Body of pancreas (tissue), 4 donors: ENCODE measurements around the gene WASF3. TPM values are rescaled to one million over a fixed set of nuclear protein-coding genes. Genes with fewer than 3 reads are reported as not detected.

Source experiments
- ATAC-seq: fragments of 150-250 bp; one replicate; pipeline ENCODE4 v1.9.1; 2016
- DNase-seq, 4 donors: peaks; one replicate each; pipeline ENCODE4 v3.0.0-alpha.2; 2019
- H3K27ac ChIP-seq, 4 donors: fragments of 200-600 bp; sonication (generic); 1 replicate in 3 of 4; 2 replicates in 1 of 4; pipeline versions ENCODE4 v1.5.1 to v1.6.1; 2016 to 2019; ENCODE audit warnings: mild to moderate bottlenecking in 1 of 4, mixed read lengths in 1 of 4, moderate library complexity in 1 of 4
- H3K27me3 ChIP-seq, 2 donors: fragments of 200-600 bp; sonication (generic); one replicate each; pipeline ENCODE4 v1.6.0; 2016; ENCODE audit warnings: mild to moderate bottlenecking in 1 of 2
- H3K36me3 ChIP-seq, 2 donors: fragments of 200-600 bp; sonication (generic); replicated peaks in 1 of 2; 2 replicates each; pipeline ENCODE4 v1.5.1; 2016; ENCODE audit warnings: low read depth in 2 of 2; ENCODE audit not compliant: insufficient read depth in 1 of 2
- H3K4me1 ChIP-seq: fragments of 200-600 bp; sonication (generic); one replicate; pipeline ENCODE4 v1.6.0; 2016
- H3K4me3 ChIP-seq, 2 donors: fragments of 200-600 bp; sonication (generic); 1 replicate in 1 of 2; 2 replicates in 1 of 2; pipeline ENCODE4 v1.5.1; 2016 to 2019
- H3K9me3 ChIP-seq, 3 donors: fragments of 200-600 bp; sonication (generic); 1 replicate in 2 of 3; 2 replicates in 1 of 3; pipeline ENCODE4 v1.5.1; 2016
- CTCF ChIP-seq, 7 experiments: fragments of 450-650 bp in 4 of 7; fragments of 200-600 bp in 3 of 7; sonication (generic) in 3 of 7; IDR thresholded peaks; one replicate each; pipeline ENCODE4 v1.5.1; 2016 to 2019; ENCODE audit warnings: antibody characterized with exemption in 7 of 7
- POLR2A ChIP-seq, 3 donors: fragments of 450-650 bp; IDR thresholded peaks; one replicate each; pipeline ENCODE4 v1.6.1; 2016; ENCODE audit warnings: antibody characterized with exemption in 3 of 3, mild to moderate bottlenecking in 2 of 3
- WGBS, 2 donors: methylation state at CpG; one replicate each; pipeline ENCODE4 v1.1.5; 2017; 5-methylcytosine and 5-hydroxymethylcytosine counted together
- intact Hi-C: fragments of 100-400 bp; cut with DNase I; formaldehyde crosslinking; loops from one replicate; pipeline ENCODE4 v1.15.1; 2023
- total RNA-seq, 2 donors: library from RNA; depleted of rRNA; stranded (reverse); fragments of >200 nt; gene quantifications; one replicate each; pipeline ENCODE4 v1.1.0, GENCODE V29; 2016

Gene WASF3
- total RNA-seq, 2 donors from 2014 or later = 6.0 to 13.2 TPM

GRCh38 chr13:26604784-26605545 is 47.5 kb downstream of the WASF3 start:
- no peak overlapping the region for H3K4me3 ChIP-seq
- DNase-seq (peak; percentile 19 to 50 (median 36)), ATAC-seq (peak; percentile 64)
- no peak overlapping the region for H3K27ac ChIP-seq
- H3K27me3 ChIP-seq = no peaks in the 10 kb centered on the region
- H3K36me3 ChIP-seq = no peaks in the 10 kb centered on the region
- WGBS, 2 donors = 51 to 60% methylated on average over 3 of the region's 3 CpGs
- intact Hi-C loops = no loop called here
- no peak for TF ChIP-seq CTCF (IDR thresholded peaks at IDR 0.05)
- no peak for TF ChIP-seq POLR2A (IDR thresholded peaks at IDR 0.05)
- H3K4me1 ChIP-seq = peaks cover 6% of the 10 kb centered on the region
- no peaks in the 10 kb centered on the region for H3K9me3 ChIP-seq

GRCh38 chr13:26605845-26606244 is 48.4 kb downstream of the WASF3 start:
- Histone ChIP-seq H3K36me3 (no peaks in the 10 kb centered on the region), H3K27me3 (no peaks in the 10 kb centered on the region), H3K27ac (no peak overlapping the region), H3K4me1 (peaks cover 6% of the 10 kb centered on the region), H3K4me3 (no peak overlapping the region), H3K9me3 (no peaks in the 10 kb centered on the region)
- intact Hi-C loops = no loop called here
- ATAC-seq (no peak), DNase-seq (no peak)
- TF ChIP-seq CTCF (IDR thresholded peaks at IDR 0.05) = no peak
- no peak for TF ChIP-seq POLR2A (IDR thresholded peaks at IDR 0.05)
- 94 to 96% methylated on average over 2 of the region's 2 CpGs for WGBS, 2 donors

GRCh38 chr13:26606631-26607030 is 49.1 kb downstream of the WASF3 start:
- TF ChIP-seq POLR2A (IDR thresholded peaks at IDR 0.05) = no peak
- TF ChIP-seq CTCF (IDR thresholded peaks at IDR 0.05) = no peak
- Histone ChIP-seq H3K4me1 (peaks cover 6% of the 10 kb centered on the region), H3K9me3 (no peaks in the 10 kb centered on the region), H3K4me3 (no peak overlapping the region), H3K27me3 (no peaks in the 10 kb centered on the region), H3K27ac (no peak overlapping the region), H3K36me3 (no peaks in the 10 kb centered on the region)
- intact Hi-C loops = no loop called here
- 51 to 60% methylated on average over 4 of the region's 4 CpGs for WGBS, 2 donors
- no peak for DNase-seq
- ATAC-seq = no peak

GRCh38 chr13:26614721-26615120 is 57.2 kb downstream of the WASF3 start:
- Histone ChIP-seq H3K4me3 (no peak overlapping the region), H3K27ac (no peak overlapping the region), H3K27me3 (no peaks in the 10 kb centered on the region), H3K4me1 (no peaks in the 10 kb centered on the region), H3K36me3 (no peaks in the 10 kb centered on the region), H3K9me3 (no peaks in the 10 kb centered on the region)
- ATAC-seq = no peak
- no peak for DNase-seq
- WGBS, 2 donors = 68 to 85% methylated on average over 5 of the region's 5 CpGs
- intact Hi-C loops = no loop called here
- no peak for TF ChIP-seq CTCF (IDR thresholded peaks at IDR 0.05)
- TF ChIP-seq POLR2A (IDR thresholded peaks at IDR 0.05) = no peak

GRCh38 chr13:26616126-26616525 is 58.6 kb downstream of the WASF3 start:
- H3K4me1 ChIP-seq = no peaks in the 10 kb centered on the region
- no peak for ATAC-seq
- no peak overlapping the region for H3K4me3 ChIP-seq
- intact Hi-C loops = no loop called here
- no peaks in the 10 kb centered on the region for H3K27me3 ChIP-seq
- no peak for DNase-seq
- TF ChIP-seq POLR2A (IDR thresholded peaks at IDR 0.05) (no peak), CTCF (IDR thresholded peaks at IDR 0.05) (no peak)
- H3K27ac ChIP-seq = no peak overlapping the region
- no peaks in the 10 kb centered on the region for H3K36me3 ChIP-seq
- no peaks in the 10 kb centered on the region for H3K9me3 ChIP-seq
- 69 to 71% methylated on average over 2 of the region's 2 CpGs for WGBS, 2 donors
